OCI-M1 (cell line): ENCODE data around the gene ALS2CL.

Experiments
- DNase-seq: peaks from one replicate; lab custom pipeline; 2025; lab: John Stamatoyannopoulos, UW

Gene ALS2CL

DNA sequence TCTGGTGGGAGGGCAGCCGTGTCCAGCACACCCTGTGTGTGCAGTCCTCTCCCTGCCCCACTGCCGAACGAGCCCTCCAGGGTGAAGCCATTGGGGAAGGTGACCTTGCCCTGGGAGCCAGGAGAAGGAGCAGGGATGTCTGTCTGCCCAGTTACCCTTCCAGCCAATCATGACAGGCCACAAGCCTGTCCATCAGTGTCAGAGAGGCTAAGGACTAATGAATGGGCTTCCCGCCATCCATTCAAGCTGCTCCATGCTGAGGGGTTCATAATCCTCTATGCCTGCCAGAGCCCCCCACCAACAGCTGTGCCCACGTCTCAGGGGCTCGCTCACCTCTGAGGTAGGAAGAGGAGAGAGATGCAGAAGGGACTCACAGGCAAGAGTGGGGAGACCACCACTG lies 15.2 kb downstream of the ALS2CL start:
- no peak for DNase-seq

DNA sequence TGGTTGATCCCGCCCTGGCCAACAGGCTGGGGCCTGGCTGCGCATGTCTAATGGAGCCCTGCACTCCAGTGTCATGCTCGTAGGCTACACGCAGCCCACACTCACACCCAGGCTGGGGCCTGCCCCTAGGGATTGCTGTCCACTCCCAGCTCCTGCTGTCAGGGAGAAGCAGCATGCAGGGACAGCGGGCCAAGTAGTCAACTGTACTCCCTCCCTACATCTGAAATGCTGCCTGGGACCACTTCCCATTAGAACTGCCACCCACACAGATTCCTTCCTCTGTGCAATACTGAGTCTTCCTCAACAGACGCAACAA lies 16.1 kb downstream of the ALS2CL start:
- no peak for DNase-seq

DNA sequence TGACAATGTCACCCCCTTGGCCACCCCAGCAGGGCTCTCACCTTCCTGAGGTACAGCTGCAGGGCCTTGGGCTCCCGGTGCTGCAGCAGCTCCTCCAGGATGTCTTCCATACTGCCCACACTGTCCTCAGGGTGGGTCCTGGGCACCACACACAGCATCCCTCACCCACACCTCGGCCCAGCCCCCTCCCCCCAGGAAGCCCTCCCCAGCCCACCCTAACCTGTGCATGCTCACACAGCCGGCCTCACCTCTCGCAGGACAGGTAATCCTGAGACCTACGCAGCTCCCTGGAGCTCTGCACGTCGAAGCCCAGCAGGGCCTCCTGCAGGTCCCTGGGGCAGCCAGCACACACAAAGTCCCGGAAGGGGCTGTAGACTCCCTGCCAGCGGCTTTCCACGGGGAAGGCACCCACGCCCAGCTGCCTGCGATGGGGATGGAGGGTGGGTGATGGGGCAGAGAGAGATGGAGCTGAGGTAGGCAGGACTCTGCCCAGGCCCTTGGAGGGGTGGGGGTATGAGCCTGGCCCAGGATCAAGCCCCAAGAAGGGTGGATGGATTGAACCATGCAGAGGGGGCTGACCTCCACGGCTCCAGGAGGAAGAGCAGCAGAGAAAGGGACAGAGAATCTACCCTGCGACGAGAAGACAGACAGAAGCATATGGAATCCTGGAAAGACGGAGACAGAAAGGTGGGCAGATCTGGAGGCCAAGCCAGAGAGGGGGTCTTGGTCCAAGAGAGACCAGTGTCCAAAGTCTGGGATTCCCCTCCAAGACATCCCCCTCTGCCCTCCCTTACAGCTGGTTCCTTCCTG lies 16.7 kb downstream of the ALS2CL start:
- DNase-seq: no peak

DNA sequence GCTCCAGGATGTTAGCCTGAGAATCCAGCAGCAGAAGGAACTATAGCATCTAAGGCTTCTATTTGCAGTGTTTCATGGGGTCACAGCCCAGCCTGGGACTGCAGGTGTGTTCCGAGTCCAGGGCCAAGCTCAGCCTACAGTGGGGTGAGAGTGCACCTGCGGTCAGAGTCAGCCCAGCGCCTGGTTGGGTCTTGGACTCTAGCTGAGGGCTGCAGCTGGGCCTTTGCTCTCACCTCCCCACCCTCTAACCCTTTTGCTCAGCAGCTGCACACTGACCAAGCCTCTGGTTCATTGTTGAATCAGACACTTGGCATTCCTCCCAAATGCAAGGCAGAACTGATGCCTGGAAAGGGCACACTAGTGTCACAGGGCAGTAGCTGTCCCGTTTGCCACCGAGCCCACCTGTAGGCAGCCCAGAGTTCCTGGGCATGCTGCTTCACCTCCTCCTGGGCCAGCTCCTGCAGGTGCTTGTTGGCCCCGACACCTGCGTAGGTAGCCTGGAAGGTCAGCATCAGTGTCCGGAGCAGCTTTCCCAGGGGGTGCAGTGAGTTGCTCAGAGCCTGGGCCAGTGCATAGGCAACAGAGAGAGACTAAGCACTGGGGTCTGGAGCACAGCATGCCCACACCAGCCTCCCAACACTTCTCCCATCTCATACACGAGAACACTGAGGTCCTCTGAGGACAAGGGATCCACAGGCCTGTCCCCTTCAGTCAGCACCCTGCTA lies 17.5 kb downstream of the ALS2CL start:
- DNase-seq: no peak

DNA sequence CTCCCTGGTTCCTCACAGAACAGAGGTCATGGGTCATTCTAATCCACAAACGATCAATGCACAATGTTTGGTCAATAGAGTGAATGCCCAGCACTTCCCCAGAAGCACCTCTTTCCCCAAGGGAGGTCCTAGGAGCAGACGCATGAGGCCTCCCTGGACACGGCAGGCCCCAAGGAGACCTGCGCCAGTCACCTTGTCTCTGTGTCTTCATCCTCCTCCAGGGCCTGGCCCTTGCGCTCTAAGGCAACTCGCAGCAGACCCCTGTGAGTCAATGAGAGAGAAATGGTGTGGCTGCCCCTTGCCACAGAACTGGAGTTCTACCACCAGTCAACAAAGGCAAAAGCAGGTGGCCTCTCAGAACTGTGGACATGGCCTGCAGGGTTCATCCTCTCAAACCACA lies 18.1 kb downstream of the ALS2CL start:
- DNase-seq: no peak

DNA sequence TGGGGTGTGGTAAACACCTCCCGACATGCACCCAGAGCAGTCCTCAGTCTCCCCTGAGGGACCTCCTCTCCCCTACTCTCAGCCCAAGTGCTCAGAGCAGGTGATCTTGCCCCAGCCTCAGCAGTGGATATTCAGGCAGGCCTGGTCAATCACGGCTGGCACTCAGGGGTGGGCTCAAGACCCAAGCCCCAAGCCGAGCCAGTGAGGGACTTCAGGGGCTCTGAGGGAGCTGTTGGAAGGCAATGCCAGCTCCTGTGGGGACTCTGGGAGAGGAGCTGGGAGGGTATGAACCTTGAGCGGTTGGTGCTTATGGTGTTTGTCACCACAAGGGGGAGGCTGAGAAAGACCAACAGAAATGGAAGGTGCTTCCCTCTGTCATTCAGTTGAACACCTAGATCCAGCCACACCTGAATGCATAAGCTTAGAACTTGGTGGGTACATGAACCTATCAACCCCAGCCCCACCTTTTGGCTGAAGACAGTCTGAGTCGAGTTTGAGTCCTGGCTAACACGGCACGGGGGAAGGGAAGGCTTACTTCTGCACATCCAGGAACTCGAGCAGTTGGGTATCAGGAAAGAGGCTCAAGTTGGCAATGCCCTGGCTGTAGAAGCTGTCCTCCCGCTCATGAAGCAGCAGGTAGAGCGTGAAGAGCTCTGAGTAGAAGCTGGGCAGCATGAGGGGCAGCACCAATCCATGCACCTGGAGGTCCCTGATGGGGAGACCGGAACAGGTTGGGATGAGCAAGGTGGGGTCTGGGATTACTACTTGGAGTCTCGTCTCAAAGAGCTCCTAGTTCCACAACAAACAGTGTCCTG lies 19.2 kb downstream of the ALS2CL start:
- DNase-seq: no peak

DNA sequence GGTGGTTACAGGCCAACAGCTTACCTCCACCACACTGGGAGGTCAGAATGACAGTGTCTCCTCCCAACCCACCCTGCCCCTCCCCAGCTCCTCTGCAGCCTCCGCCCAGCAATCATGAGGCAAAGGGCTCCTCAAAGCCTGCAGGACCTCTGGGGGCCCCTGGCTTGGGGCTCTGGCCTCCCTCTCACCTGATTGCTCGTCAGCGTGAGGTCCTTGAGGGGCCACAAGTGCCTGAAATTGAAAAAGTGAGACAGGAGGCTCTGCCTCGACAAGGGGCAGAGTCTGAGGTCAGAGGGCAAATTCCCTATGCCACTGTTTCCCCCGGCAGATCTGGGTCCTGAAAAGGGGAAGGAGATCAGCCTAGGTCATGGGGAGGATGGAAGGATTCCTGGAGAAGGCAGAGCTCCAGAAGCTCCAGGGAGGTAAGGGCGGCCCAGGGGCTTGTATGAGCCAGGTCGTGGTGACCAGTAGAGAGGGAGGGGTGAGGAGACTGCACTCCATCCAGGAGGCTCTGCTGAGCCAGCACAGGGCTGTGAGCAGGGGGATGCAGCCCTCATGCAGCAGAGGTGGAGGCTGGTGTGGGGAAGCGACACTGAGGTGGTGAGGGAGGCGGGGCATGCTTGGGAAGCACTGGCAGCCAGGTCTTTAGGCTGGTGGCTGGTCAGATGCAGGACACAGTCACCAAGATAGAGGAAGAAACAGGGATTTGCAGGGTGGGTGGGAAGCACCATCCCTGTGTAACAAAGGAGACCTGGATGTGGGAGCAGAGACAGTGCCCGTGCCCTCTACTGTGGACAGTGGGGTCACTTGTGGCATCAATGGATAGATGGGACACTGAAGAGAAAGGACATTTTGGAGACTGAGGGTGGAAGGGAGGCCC lies 20.1 kb downstream of the ALS2CL start:
- DNase-seq: no peak

DNA sequence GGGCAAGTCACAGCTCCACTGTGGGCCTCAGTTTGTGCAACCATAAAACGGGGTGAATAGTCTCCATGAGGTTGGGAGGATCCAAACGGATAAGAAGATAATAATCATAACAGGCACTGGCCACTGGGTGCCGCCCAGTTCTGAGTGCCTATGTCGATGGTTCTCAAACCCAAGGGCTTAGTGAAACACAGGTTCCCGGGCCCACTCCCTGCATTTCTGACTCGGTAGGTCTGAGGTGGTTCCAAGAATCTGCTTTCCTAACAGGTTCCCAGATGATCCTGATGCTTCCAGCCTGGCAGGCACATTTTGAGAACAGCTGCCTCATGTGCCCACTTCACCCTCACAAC lies 21.2 kb downstream of the ALS2CL start:
- DNase-seq: no peak

DNA sequence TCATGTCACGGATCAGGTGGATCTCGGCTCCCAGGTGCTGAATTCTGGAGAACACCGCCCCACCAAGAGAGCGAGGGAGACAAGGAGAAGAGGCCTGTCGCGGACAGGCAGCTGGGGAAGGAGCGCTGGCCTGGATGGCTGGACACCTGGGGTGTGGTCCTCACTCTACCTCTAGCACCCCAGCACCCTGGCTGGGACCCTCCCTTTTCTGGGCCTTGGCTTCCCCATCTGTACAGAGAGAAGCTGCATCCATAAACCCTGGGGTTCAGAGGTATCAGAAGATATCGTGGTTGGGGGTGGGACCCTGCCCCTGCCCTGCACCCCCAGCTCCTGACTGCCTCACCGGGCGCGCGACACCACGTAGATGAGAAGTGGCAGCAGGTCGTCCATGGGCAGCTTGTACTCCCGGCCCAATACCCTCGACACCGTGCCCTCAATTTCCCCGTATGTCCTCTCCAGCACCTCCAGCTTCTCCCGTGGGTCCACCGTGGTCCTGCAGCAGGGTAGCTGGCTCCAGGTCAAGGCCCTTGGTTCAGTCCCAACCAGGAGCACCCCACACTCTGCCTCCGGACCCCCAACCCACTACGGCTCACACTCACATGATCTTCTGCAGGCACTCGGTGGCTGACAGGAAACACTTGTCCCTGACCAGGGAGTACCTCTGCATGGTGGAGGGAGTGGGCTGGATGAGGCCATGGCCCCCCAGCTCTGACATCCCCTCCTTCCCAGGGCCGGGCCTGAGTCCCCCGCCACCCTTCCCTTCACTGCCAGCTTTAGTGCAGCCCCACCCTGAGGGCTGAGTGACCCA lies 21.7 kb downstream of the ALS2CL start:
- DNase-seq: no peak

DNA sequence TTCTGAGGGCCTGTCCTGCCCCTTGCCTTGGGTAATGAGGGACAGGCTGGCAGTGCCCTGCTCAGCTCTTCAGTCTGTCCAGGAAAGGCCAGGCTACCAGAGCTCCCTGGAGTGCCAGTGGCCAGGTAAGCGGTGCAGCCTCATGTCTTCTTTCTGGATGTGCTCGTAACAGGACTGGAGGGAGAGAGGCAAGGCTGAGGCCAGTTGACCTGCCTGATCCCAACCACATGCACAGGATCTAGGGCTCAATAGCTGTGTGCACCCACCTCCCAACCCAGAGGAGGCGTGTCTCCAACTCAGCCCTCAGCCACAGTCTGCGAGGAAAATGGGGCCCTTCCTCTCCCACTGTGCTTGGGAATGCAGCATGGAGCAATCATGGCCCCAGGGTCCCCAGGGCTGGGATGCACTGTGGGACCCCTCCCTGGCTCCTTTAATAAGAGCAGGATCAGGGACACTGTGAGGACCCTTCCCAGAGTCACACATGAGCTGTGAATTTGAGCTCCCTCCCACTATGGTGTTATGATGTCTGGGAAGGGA lies 22.5 kb downstream of the ALS2CL start:
- no peak for DNase-seq

DNA sequence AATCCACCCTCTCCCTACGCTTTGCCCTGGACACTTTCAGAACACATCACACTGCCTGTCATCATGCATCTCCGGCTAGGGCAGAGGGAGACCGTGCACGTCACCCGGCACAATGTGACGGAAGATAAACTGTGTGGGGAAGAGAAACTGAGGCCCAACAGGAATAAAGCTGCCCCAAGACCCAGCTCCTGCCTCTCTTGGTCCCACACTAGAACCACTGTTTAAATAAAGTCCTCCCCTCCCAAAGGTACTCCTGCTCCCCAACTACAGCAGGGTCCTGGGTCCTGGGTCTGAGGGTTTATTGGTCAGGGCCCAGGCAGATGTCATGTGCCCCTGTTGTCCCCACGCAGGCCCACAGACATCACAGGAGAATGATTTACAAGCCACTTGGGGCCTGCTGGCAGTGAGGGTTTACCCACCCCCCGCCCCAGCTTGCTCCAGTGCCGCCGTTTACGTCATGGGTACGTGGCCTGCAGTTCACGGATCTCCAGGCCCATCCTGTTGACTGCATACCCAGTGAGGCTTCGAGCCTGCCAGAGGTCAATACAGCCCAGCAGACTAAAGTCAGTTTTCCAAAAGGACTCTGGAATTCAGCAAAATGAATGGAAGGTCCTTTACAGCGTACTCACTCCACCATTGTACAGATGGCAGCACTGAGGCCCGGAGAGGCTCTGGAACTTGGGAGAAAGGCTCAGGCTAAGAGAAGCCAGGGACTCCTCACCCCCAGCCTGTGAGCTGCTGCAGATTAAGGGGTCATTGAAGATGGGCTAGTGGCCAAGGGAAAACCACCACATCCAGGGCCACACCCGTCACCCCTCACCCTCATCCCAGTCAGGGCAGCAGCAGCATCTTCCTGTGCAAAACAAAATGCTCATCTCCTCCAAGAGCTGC lies 23.2 kb downstream of the ALS2CL start:
- DNase-seq: no peak

DNA sequence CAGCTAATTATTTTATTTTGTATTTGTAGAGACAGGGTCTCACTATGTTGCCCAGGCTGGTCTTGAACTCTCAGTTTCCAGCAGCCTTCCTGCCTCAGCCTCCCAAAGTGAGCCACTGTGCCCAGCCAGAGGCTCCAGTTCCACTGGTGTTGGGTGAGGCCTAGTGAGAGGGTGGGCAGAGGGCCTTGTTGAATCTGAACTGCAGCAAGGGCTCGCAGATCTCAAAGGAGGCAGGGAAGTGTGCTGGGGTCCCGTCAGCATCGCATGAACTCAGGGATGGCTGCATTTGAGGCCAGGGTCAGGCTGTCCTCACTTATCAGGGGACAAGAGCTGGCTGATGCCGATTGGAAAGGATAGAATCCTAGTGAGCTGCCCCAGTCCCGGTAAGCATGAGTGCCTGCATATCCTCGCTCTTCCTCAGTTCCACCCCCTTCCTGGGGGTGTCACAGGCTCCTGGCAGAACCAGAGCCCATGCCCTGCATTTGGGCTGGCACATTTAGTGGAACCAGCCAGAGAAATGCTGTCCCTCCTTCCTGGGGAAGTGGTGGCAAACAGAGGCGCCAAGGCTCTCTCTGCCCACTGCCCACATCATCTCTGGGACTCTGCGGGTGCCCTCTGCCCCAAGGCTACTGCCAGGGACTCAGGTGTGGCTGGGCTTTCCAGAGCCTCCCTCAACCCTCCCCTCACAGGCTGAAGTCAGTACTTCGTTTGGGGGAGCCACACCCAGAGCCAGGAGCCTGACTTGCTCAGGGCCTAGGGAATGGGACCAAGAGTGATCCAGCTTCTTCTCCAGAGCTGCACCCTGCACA lies 24.1 kb downstream of the ALS2CL start:
- no peak for DNase-seq

DNA sequence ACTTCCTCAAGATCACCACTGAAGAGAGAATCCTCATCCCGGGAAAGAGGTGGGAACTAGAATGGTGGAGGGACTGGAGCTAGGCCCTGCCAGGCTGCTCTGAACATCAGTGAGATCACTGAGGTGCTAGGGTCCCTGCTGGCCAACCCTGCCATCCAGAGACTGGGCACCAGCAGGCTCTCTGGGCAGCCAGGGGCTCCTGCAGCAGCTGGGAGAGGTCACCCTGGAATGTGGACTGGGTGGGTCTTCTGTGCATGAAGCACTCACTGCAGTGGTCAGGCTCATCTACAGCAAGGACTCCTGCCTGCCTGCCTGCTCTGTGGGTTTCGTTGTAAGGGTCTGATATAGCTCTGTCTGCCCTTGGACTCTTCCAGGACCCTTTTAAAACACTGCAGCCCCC lies 24.9 kb downstream of the ALS2CL start:
- no peak for DNase-seq

DNA sequence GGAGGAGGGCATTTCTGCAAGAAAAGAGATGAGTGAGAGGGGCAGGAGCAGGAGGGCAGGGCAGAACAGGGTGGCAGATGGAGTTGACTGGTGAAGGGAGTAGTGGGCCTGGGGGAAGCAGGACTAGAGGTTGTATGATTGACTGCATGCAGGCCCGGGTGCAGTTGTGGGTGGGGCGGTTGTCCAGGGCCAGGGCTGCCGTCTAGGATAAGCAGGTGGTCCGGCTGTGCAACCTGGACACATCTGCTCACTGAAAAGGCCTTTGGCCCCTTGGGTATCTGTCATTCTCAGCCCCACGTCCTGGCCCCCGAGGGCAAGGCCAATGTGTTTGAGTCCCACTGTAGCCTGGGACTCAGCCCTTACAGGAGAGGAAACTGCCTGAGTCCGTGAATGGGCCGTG lies 25.4 kb downstream of the ALS2CL start:
- no peak for DNase-seq

DNA sequence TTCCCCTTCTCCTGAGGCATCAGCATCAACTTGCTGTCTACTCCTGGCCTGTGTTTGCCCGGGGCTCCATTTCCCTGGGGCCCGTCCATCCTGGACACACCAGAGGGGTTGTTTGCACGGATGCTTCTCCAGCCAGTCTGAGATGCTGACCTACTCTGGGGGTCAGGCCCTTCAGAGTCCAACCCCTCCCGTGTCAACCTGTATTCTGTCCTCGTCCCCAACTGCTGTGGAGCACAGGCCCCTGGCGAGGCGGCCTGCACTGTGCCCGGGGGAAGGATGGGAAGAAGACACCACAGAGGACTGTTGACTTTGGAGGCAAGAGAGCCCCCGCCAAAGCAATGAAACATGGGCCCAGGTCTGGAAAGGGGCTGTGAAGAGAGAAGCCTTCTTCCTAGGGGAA lies 25.8 kb downstream of the ALS2CL start:
- no peak for DNase-seq

DNA sequence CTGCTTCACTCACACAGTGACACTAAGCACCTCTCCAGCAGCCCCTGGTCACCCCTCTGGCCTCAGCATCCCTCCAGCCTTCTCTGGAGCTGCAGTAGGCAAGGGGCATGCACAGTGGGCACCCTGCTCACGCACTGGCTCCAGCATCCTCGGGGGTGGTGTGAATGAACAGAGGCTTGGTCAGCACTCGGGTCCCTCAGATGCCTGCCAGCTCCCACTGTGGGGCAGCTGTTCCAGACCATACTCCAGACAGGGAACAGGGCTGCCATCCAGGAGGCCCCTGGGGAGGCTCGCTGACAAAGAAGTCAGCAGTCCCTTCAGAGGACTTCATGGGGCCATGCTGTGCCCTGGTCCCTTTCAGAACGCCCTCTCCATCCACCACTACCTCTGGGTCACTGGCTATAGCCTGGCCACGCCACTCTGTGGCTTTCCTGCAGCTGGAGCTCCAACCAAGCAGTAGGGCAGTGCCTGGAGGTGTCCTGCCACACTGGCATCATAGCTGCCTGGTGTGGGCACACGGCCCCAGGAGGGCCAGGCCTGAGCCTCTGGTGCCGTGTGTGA lies 26.3 kb downstream of the ALS2CL start:
- DNase-seq: no peak

DNA sequence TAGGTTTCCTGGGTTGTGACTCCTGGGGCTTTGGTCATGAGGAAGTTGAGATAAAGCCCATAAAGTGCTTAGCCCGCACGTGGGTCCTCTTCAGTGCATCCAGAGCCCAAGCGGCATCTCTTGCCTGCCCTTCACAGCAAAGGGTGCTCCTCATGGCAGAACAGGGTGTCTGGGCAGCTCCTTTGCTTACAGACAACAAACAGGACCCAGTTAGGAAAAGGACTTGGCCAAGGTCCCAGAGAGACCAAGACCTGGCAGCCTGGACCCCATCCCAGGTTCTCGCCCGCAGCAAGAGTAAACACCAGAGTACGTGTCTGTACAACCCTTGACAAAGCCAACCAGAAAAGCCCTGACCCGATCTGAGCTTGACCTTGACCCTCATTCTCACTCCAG lies 27.0 kb downstream of the ALS2CL start:
- DNase-seq: no peak

DNA sequence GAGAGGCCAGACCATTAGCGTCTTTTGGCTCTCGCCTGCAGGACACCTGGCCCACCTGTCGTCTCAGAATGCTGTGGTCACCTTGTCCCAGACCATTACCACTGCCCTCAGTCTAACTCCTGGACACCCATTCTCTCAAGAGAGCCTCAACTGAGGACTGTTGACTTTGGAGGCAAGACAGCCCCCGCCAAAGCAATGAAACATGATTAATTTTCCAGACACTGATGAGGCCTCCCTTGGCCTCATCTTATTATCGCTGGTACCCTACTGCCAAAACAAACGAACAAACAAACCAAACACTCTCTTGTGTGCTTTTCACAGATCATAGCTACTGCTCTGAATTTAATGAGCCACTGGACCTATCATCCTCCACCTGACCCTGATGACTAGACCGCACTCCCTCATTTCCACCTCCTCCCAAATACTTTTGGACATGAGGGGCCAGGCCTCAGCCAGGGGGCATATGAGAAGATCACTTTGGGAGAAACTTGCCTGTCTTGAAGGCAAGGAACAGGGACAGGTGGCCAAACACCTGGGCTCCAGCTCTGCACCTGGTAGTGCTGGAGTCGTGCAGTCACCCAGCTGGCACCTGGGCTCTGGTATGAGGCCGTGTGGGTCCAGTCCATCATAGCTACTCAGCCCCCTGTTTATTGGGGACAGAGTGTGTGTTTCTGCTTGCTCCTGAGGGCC lies 27.6 kb downstream of the ALS2CL start:
- DNase-seq: no peak
